HepG2 (cell line): ENCODE results near the gene ZPR1. TPM values are rescaled to one million over a fixed set of nuclear protein-coding genes. Genes with fewer than 3 reads are reported as not detected.

ENCODE experiments used
- CEBPB ChIP-seq: IDR thresholded peaks from 2 replicates; pipeline ENCODE4 v1.6.1; 2011; ENCODE audit warnings: low read depth, low read length, improper control_type of control experiment, borderline replicate concordance
- FOXO4 ChIP-seq: sonication (generic); formaldehyde crosslinking; conservative IDR thresholded peaks from 2 replicates; pipeline ENCODE4 v1.8.1; 2023; ENCODE audit warnings: missing genetic modification reagents
- HHEX ChIP-seq: IDR thresholded peaks from 2 replicates; pipeline ENCODE4 v1.6.1; 2016; ENCODE audit warnings: control low read depth
- HMG20A ChIP-seq: IDR thresholded peaks from 2 replicates; pipeline ENCODE4 v1.6.1; 2016; ENCODE audit warnings: borderline replicate concordance
- HOXA7 ChIP-seq: sonication (generic); formaldehyde crosslinking; IDR thresholded peaks from 2 replicates; pipeline ENCODE4 v1.8.1; 2022; ENCODE audit warnings: mild to moderate bottlenecking, missing genetic modification reagents, moderate library complexity
- KAT8 ChIP-seq: IDR thresholded peaks from 2 replicates; pipeline ENCODE4 v1.6.1; 2016; ENCODE audit warnings: missing genetic modification reagents, missing compliant biosample characterization
- MLLT10 ChIP-seq: sonication (generic); formaldehyde crosslinking; IDR thresholded peaks from 2 replicates; pipeline ENCODE4 v1.4.0; 2020; ENCODE audit warnings: missing genetic modification reagents
- PRMT3 ChIP-seq: sonication (generic); formaldehyde crosslinking; IDR thresholded peaks from 2 replicates; pipeline ENCODE4 v1.8.1; 2022; ENCODE audit warnings: low read depth, mild to moderate bottlenecking, moderate library complexity, missing genetic modification reagents, borderline replicate concordance
- THAP9 ChIP-seq: sonication (generic); formaldehyde crosslinking; IDR thresholded peaks from 2 replicates; pipeline ENCODE4; 2020; ENCODE audit warnings: missing genetic modification reagents, mild to moderate bottlenecking, borderline replicate concordance
- ZBTB34 ChIP-seq: sonication (generic); formaldehyde crosslinking; IDR thresholded peaks from 2 replicates; pipeline ENCODE4 v1.8.0; 2022; ENCODE audit warnings: mild to moderate bottlenecking, missing genetic modification reagents
- ZBTB39 ChIP-seq: sonication (generic); formaldehyde crosslinking; IDR thresholded peaks from 2 replicates; pipeline ENCODE4 v1.5.0; 2020; ENCODE audit warnings: missing genetic modification reagents
- ZNF557 ChIP-seq: sonication (generic); formaldehyde crosslinking; IDR thresholded peaks from 2 replicates; pipeline ENCODE4 v1.4.0; 2020; ENCODE audit warnings: missing genetic modification reagents
- ZNF761 ChIP-seq: sonication (generic); formaldehyde crosslinking; conservative IDR thresholded peaks from 2 replicates; pipeline ENCODE4 v1.4.0; 2020; ENCODE audit warnings: mild to moderate bottlenecking, missing genetic modification reagents
- ZNF772 ChIP-seq: sonication (generic); formaldehyde crosslinking; IDR thresholded peaks from 2 replicates; pipeline ENCODE4 v1.5.0; 2020; ENCODE audit warnings: mild to moderate bottlenecking, missing genetic modification reagents
- ZNF775 ChIP-seq: sonication (generic); formaldehyde crosslinking; IDR thresholded peaks from 2 replicates; pipeline ENCODE4 v1.4.0; 2020; ENCODE audit warnings: missing genetic modification reagents, mild to moderate bottlenecking, moderate library complexity, borderline replicate concordance
- polyA plus RNA-seq, 8 experiments: library from polyadenylated mRNA; depleted of rRNA in 3 of 8; stranded (reverse) in 7 of 8; unstranded in 1 of 8; fragments of >200 nt; fragmentation: Illumina TruSeq in 4 of 8; extraction: Trizol in 4 of 8; gene quantifications; 2 replicates each; pipeline versions ENCODE4 v1.2.1 to v1.2.3, GENCODE V29; 2011 to 2016; ENCODE audit warnings: low read depth in 4 of 8, missing spikeins in 1 of 8, mixed read lengths in 1 of 8; ENCODE audit not compliant: insufficient read depth in 1 of 8
- total RNA-seq, 5 experiments: library from RNA; depleted of rRNA; stranded (reverse); fragments of >200 nt; fragmentation: Illumina TruSeq; extraction: Trizol; gene quantifications; 2 replicates each; pipeline ENCODE4 v1.2.3, GENCODE V29; 2016; ENCODE audit warnings: low read depth in 1 of 5
- TF ChIP-seq, protein P1 (sequence below): sonication (generic); formaldehyde crosslinking; IDR thresholded peaks from 2 replicates; pipeline ENCODE4 v1.4.0; 2020; ENCODE audit warnings: low read depth, mild to moderate bottlenecking, missing genetic modification reagents
- TF ChIP-seq, protein P2 (sequence below): sonication (generic); formaldehyde crosslinking; IDR thresholded peaks from 2 replicates; pipeline ENCODE4 v1.8.0; 2022; ENCODE audit warnings: low read depth, missing genetic modification reagents

The ZPR1 gene
- total and polyA plus RNA-seq, 2 of the 13 experiments (the other 11 are each of a cell fraction or from before 2014, with no cell fraction given): 40.0 to 79.3 TPM

- TF ChIP-seq, protein P1, sequence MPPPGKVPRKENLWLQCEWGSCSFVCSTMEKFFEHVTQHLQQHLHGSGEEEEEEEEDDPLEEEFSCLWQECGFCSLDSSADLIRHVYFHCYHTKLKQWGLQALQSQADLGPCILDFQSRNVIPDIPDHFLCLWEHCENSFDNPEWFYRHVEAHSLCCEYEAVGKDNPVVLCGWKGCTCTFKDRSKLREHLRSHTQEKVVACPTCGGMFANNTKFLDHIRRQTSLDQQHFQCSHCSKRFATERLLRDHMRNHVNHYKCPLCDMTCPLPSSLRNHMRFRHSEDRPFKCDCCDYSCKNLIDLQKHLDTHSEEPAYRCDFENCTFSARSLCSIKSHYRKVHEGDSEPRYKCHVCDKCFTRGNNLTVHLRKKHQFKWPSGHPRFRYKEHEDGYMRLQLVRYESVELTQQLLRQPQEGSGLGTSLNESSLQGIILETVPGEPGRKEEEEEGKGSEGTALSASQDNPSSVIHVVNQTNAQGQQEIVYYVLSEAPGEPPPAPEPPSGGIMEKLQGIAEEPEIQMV (CRISPR knock-in tag): peak; percentile 64; the same call in 1 of the 2 replicates
- TF ChIP-seq ZNF772 (no peak; the same call in 1 of the 2 replicates), MLLT10 (no peak), ZNF775 (0 out of 2 replicates have a peak, but pooled peaks have one; percentile 58), ZBTB34 (CRISPR knock-in tag) (no peak), THAP9 (no peak; the same call in 1 of the 2 replicates), PRMT3 (CRISPR knock-in tag) (no peak), ZNF557 (CRISPR knock-in tag) (no peak), ZBTB39 (0 out of 2 replicates have a peak, but pooled peaks have one; percentile 51), ZNF761 (CRISPR knock-in tag) (peak; percentile 65; the same call in 1 of the 2 replicates), KAT8 (CRISPR knock-in tag) (no peak; the same call in 1 of the 2 replicates), HHEX (CRISPR knock-in tag) (no peak), FOXO4 (CRISPR knock-in tag) (0 out of 2 replicates have a peak, but pooled peaks have one; percentile 73), HOXA7 (CRISPR knock-in tag) (no peak), HMG20A (peak; percentile 22; the same call in 1 of the 2 replicates), CEBPB (peak; percentile 98)
- TF ChIP-seq, protein P2, sequence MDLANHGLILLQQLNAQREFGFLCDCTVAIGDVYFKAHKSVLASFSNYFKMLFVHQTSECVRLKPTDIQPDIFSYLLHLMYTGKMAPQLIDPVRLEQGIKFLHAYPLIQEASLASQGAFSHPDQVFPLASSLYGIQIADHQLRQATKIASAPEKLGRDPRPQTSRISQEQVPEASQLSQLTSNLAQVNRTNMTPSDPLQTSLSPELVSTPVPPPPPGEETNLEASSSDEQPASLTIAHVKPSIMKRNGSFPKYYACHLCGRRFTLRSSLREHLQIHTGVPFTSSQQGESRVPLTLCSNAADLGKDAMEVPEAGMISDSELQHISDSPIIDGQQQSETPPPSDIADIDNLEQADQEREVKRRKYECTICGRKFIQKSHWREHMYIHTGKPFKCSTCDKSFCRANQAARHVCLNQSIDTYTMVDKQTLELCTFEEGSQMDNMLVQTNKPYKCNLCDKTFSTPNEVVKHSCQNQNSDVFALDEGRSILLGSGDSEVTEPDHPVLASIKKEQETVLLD (CRISPR knock-in tag): no peak
Observed at GRCh38 chr11:116829525-116830183, 41.8 kb upstream of the ZPR1 start, which contains the start of gene APOC3 (continued).
